Stimulated activated CD4-positive, alpha-beta T cell treated with anti-CD3 and anti-CD28 coated beads, Interleukin-2, amount 100 ng/mL, for 4 hours (primary cell): Measurements from ENCODE around the gene CHFR.
"Not testable (repeated sequence)": the region's sequence is repeated elsewhere in the genome, so short reads cannot be mapped to it uniquely, and the experiment has no call there.

ENCODE experiments used
- DNase-seq: peaks from one replicate; pipeline ENCODE4 v3.0.0-alpha.2; 2020; ENCODE audit warnings: low read depth

CHFR gene

DNA sequence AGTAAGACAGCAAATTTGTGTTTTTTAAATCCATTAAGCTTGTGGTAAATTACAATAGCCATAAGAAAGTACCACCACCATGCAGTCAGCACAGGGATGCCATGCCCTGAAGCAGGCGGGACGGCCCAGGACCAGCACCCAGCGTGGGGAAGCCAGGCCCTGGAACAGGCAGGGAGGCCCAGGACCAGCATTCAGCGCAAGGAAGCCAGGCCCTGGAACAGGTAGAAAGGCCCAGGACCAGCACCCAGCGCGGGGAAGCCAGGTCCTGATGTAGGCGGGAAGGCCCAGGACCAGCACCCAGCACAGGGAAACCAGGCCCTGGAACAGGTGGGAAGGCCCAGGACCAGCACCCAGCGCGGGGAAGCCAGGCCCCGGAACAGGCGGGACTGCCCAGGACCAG, 13.2 kb downstream of the CHFR start:
- DNase-seq = no peak

DNA sequence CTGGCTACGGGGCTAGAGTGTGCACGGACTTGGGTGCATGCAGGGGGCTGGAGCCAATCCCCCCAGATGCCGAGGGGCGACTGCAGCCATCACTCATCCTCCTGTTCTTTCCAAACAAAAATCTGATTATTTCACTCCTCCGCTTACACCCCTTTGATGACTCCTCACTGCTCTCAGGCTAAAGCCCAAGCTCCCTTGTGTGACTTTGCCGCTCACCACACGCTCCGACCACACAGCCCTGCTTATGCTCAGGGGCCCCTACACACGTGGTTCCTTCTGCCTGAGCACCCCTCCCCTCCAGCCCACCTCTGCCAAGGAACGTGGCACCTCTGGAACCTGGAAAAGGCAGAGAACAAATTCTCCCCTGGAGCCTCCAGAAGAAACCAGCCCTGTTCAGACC, 13.7 kb downstream of the CHFR start:
- no peak for DNase-seq

DNA sequence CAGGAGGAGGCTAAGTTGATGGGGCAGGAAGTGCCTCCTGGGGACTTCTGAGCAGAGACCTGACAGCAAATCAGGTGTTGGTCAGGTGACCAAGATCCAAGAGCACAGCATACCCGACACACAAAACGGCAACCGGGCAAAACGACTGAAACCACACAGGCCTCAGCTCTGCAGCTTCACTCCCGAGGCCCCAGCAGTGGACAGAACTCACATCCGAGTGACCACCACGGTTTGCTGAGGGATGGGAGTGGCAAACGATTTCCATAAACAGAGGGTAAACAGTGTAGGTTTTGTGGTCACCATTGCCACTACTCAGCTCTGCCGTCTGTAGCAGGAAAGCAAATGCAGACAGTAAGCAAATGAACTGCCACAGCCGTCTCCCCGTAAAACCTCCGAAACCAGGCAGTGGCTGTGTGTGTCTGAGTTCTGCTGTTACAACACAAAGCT, 14.4 kb downstream of the CHFR start:
- no peak for DNase-seq

DNA sequence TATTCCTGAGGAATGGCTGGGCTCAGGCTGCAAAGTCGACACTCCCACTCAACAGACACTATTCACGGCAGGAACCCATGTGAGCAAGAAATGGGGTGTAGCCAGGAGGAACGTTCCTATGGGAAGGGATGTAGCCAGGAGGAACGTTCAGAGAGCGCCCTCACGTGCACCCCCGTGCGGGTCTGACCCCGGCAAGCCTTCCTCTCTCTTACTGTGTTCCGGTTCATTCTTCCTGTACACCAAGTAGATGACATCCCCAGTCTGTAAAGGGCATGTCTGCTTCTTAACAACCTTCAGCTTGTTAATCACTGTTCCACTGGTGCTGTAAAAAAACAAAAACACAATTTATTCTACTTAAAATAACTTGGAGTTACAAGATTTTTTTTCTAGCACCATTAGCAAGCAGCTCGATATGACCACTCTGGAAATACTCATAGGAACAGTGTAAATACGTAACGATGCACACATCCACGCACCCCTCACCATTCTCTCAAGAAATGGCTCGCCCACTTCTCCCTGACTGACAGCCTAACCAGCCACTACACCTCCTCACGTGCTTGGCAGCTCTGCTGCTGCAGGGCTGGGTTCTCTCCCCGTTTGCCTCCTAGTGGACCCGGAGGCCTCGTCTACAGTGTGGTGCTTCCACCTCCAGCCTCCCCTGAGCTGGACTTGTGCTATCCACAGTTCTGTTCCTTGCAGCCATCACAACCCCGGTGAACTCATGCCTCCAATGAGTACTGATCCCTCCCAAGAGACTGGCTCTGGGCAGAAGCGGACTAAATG, 15.1 kb downstream of the CHFR start:
- DNase-seq = no peak

DNA sequence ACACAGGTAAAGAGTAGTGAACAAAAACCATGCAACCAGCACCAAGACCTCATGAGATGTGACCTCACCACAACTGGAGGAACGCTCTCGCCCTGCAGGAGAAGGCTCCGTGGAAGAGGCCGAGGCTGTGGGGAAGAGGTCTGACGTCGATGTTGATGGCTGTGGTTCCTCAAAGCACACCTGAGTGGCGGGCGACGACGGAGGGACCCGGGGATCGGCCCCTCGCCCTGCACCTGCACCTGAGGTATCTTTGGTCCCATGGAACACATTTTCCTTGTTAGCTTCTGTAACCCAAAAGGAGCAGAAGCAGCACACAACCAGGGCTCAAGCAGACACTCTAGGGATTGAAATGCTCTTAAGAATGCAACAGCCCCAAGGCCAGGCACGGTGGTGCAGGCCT, 17.9 kb downstream of the CHFR start:
- no peak for DNase-seq

DNA sequence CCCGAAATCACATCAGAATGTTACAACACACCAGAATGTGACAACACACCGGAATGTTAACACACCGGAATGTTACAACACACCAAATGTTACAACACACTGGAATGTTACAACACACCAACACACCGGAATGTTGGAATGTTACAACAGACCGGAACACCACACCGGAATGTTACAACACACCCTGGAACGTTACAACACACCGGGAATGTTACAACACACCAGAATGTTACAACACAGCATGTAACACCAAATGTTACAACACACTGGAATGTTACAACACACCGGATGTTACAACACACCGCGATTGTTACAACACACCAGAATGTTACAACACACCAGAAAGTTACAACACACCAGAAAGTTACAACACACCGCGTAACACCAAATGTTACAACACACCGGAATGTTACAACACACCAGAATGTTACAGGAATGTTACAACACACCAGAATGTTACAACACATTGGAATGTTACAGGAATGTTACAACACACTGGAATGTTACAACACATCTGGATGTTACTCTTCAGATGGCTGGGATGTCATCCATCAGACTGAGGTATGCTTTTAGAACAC, 21.1 kb downstream of the CHFR start:
- no peak for DNase-seq

DNA sequence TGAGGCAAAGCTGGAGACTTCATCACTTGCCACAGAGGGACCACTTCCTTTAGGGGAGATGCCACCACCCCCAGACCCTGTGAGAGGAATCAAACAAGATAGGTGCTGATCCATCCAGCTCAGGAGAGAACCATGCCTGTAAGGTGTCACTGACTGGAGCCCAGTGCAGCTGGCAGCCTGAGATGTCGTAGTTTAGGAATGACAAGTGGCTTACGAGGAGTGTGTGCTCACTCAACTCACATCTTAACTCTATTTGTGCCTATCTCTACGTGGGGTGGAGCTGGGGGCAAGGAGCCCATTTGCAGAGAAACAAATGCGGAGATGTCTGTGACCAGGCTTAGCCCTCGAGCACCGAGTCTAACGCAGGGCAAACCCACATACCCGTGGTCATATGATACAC, 25.8 kb downstream of the CHFR start:
- DNase-seq = no peak

DNA sequence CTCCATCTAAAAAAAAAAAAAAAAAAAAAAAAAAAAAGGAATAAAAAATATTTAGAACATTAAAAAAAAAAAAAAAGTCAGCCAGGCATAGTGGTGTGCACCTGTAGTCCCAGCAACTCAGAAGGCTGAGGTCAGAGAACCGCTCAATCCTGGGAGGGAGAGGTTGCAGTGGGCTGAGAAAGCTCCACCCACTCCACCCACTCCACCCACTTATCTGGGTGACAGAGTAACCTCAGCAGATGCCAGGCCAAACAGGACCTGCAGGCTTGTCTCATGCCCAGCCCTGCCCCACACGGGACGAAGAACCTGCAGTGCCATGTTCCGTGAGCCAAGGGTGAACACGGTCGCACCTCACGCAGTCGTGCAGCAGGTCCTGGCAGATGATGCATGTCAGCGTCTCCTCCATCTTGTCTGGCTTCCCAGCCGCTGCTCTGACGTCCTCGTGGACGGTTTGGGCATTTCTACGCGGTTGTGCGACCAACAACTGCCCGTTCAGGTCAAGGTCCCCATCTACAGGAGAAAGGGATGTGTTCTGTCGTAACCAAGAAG, 28.6 kb downstream of the CHFR start:
- DNase-seq = no peak

DNA sequence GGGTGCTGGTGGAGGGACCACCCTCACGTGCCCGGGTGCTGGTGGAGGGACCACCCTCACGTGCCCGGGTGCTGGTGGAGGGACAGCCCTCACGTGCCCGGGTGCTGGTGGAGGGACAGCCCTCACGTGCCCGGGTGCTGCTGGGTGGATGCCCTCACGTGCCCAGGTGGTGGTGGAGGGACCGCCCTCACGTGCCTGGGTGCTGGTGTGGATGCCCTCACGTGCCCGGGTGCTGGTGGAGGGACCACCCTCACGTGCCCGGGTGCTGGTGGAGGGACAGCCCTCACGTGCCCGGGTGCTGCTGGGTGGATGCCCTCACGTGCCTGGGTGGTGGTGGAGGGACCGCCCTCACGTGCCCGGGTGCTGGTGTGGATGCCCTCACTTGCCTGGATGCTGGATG, 30.4 kb downstream of the CHFR start:
- DNase-seq = not testable (repeated sequence)

DNA sequence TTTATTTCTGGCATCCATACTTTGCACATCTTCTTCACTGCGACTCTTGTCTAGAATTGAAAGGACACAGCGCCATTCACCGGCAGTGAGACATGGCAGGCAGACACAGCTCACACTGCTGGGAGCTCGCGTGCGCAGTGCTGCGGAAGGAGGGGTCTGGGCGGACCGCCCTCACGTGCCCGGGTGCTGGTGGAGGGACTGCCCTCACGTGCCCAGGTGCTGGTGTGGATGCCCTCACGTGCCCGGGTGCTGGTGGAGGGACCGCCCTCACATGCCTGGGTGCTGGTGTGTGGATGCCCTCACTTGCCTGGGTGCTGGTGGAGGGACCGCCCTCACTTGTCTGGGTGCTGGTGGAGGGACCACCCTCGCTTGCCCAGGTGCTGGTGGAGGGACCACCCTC, 30.8 kb downstream of the CHFR start:
- DNase-seq = no peak

DNA sequence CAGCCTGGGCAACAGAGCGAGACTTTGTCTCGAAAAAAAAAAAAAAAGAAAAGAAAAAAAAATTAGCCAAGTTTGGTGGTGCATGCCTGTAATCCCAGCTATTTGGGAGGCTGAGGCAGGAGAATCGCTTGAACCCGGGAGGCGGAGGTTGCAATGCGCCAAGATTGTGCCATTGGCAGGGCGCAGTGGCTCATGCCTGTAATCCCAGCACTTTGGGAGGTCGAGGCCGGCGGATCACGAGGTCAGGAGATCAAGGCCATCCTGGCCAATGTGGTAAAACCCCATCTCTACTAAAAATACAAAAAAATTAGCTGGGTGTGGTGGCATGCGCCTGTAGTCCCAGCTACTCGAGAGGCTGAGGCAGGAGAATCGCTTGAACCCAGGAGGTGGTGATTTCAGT, 32.2 kb downstream of the CHFR start:
- not testable (repeated sequence) for DNase-seq

DNA sequence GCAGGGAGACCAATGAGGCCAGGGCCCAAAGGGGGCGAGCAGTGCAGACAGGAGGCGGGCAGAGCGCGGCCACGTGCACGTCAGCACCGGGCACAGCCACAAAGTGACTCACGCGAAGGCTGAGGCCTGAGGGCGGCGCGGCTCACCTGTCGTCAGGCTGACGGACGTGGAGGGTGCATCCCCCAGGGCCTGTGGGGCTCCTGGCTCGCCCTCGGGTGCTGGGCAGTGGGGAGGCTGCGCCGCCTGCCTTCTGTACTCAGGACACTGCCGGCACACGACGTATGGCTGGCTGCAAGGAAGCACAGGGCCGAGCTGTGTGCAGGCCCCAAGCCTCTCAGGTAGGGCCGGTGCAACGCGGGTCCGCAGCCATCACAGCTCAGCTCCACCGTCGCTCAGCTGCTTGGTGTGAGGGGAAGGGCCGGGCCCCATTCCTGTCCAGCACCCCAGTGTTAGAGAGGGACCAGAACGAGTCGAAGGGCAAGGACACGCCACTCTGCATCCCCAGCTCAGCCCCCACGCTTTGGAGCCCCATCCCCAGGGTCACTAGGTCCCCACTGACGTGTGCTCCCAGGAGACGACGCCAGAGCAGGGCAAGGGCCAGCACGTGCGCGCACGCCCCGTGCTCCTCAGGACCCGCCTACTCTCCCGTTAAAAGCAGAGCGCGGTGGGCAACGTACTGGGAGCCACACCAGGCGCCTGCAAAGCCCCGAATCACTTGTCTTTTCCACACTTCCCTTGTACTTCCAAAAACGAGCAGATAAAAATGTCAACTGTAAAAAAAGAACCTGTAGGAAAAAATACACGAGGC, 33.9 kb downstream of the CHFR start:
- no peak for DNase-seq

DNA sequence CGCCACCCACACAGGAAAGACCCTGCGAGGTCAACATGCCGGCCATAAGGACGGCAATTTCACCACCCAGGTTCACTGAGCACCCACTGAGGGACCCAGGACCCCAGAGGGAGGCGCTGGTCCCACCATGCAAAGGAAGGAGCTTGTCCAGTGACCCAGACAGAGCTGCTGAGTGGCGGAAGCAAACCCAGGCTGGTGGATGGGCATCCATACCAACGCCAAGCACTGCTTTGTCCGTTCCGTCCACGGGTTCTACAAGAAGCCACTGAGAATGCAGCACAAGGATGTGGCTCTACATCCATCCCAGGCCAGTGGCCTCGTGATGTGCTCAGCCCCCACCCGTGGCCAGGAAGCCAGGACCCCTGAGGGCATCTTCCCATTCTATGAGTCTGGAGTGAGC, 34.9 kb downstream of the CHFR start:
- DNase-seq = no peak

DNA sequence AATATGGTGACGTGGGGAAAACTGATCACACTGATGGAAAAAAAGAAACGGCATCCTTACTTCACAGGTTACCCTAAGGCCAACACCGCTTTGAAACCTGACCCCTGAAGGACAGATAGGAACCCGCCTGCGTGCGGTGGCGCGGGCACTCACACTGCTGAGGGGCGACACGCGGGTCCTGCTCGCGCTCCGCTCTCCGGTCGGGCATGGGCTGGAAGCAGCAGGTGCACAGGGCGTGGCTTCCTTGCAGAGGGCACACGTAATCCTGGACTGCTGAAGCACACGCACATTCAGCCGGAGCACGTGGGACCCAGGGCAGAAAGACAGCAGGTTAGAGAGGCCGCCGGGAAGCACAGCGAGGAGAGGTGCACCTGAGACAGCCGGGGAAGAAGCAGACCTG, 35.9 kb downstream of the CHFR start:
- DNase-seq = no peak

DNA sequence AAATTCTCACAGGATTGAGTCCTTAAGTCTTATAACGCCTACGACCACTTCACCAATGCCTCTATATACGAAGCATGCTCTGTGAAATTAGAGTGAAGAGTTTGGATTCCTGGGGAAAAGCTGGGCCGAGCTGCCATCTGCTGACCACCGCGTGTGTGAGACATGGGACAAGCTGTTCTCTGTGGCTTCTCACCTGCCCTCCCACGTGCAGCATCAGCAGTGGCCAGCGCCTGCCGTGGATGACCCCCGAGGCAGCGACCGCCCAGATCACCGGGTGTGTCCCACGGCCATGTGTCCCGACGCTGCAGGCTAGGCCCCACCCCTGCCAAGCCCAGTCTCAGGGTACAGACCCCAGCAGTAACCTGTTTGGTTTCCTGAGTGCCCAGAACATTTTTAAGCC, 37.1 kb downstream of the CHFR start:
- no peak for DNase-seq

DNA sequence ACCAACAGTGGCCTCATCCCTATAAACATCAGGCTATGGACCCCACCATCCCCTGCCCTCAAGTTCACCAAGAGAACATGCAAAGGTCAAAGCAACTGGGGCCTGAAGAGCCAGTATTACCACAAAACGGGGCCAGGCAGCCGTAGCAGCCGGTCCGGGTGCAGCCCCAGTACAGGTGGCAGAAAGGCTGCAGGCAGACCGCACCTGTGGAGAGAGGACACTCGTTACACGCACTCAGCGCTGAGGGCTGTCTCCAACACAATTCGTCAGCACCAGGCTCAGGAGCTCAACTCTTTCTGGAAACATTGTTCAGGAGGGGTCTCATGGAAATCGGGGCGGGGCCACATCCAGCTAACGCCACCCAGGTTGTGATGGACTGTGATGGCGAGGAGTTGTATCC, 38.9 kb downstream of the CHFR start:
- DNase-seq = no peak

DNA sequence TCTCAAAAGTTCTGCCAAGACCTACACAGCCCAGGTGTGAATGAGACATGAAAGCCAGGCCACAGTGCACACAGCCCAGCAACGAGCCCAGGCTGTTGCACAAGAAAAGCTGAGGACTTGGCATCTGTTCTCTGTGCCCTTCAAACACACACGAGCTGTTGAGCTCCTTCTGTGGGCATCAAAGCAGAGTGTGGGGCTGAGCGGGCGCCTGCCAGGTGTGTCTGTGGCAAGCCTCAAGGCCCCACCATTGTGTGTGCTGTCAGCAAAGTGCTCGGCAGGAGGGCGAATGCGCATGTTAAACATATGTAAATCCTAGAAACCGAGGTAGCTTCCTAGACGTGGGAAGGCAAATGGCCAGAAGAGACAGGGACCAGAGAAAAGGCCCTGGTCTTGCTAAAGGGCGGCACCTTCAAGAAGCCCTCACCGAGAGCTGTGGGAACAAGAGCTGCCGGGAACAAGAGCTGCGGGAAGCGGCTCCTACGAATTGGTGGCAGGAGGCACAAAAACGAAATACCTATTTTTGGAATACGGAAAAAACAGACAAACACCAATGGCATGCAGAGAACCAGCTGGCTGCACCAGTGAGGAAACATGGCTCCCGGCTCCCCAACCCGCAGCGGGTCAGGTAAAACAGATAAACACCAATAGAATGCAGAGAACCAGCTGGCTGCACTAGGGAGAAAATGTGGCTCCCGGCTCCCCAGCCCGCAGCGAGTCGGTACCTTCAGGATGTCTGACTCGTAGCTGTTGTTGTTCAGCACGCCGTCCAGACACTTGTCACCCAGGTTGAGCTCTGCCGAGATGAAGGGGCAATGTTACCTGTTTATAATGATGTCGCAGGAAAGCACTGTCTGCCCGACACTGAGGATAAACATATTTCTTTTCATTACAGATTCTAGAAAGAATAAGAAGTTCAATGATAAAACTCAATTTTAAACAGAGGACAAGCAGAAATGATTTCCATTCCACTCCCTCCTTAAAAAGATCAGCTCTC, 39.7 kb downstream of the CHFR start:
- DNase-seq = no peak

DNA sequence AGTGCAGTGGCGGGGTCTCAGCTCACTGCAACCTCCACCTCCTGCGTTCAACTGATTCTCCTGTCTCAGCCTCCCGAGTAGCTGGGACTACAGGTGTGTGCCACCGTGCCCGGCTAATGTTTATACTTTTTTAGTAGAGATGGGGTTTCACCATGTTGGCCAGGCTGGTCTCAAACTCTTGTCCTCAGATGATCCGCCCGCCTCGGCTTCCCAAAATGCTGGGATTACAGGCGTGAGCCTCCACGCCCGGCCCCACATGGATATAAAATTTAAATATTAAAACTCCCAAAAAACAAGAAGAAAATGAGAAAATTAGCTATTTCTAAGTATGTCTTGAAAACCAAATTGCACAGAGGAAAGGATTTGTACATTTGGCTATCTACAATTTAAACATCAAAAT, 42.7 kb downstream of the CHFR start:
- not testable (repeated sequence) for DNase-seq

DNA sequence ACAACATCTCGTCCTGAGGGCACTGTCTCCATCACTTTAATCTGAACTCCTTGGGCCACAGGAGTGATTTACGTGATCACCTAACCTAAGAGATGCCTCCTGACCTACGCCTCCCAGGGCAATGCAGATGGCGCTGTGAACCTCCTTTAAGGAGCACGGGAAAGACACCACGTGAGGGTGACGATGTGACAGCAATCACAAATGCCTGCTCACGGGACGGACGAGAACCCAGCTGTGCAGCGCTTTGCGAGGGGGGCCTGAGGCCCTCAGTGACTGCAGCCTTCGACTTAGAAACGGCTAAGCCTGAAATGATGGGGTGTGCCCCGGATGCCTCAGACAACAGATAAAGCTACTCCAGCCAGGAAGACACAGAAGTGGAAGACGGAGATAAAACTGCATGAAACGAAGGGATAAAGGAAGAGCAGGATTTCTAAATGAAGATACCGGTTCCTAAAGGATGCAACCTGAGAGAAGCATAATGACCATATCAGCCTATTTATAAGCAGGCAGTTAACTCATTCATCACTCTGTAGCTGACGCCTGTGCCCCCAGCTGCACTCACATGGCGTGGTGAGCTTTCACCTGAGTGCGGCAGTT, 44.9 kb downstream of the CHFR start:
- DNase-seq = no peak

DNA sequence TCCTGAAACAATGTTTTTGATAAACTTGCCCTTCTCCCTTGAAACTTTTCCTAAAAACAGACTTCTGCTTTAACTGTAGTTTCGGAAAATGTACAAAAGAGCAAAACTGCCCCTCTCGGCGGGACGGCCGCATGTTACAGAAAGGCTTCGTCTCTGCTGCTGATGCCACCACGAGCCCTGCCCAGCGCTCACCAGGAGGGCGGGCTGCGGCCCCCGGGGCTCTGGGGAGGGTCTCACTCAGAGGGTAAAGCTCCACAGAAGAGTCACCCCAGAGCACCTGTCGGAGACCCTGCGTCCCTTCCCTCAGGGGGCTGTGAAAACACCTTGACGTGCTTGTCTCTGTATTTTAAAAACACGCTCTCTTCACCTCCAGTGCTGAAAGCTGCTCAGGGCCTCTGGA, 46.3 kb downstream of the CHFR start:
- no peak for DNase-seq

DNA sequence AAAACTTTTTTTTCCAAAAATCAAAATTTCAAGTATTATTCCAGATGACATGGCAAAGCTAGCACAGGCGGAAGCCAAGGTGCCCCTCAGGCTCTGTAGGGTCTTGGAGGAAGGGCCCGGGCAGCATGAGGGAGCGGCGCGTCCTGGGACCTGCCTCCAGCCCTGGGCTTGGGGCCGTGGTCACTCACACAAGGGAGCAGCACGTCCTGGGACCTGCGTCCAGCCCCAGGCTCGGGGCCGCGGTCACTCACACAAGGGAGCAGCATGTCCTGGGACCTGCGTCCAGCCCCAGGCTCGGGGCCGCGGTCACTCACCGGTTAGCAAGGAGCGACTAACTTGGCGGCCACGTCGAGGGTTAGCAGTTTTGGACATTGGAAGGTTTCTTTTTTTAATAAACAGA, 46.9 kb downstream of the CHFR start:
- no peak for DNase-seq
